K562 (cell line): ENCODE measurements around the gene SERTAD1. TPM values are rescaled to one million over a fixed set of nuclear protein-coding genes. Genes with fewer than 3 reads are reported as not detected.
A peak's percentile ranks its signal among the peaks of the same experiment; 100 is the strongest.

Experiments used
- ATAC-seq: fragments of 200-7000 bp; cut with Tn5 transposase; 3 replicates; pipeline ENCODE4 v1.9.1; 2020; ENCODE audit warnings: moderate library complexity
- BruUV-seq: library from RNA; stranded (reverse); fragments of 400-500 nt; replicated peaks from 2 replicates; lab custom pipeline; 2021; lab: Mats Ljungman, UMichigan
- CTCF ChIA-PET: fragments of 300-600 bp; formaldehyde crosslinking; extraction: SDS; loops from one replicate; lab custom pipeline; 2021; ENCODE audit warnings: low intra/inter-chr PET ratio; lab: Yijun Ruan, JAX
- POLR2A ChIA-PET: fragments of 300-600, 350-650 bp; sonication (Branson Sonifier 250); formaldehyde crosslinking; extraction: SDS; loops from one replicate; lab custom pipeline; 2021; ENCODE audit warnings: antibody characterized with exemption, inconsistent platforms; lab: Yijun Ruan, JAX
- DNase-seq, 4 experiments: peaks; one replicate each; pipeline versions ENCODE4 v3.0.0 to v3.0.0-alpha.2; 2011 to 2018; ENCODE audit warnings: low spot score in 3 of 4, mixed read lengths in 3 of 4; ENCODE audit errors: extremely low read depth in 1 of 4
- FAIRE-seq: peaks from 2 replicates; lab custom pipeline; 2011; peaks lifted over from hg19 to GRCh38; lab: Jason Lieb, UNC
- H2AFZ ChIP-seq: 2 replicates; pipeline ENCODE4 v1.6.0; 2011; ENCODE audit warnings: low read depth, low read length, control low read depth, inconsistent platforms
- H3K27ac ChIP-seq: fragments of 200-600 bp; 3 replicates; pipeline ENCODE4 v1.8.0; 2011; ENCODE audit warnings: low read depth, mild to moderate bottlenecking, control low read depth, inconsistent platforms, low read length, moderate library complexity, mixed read lengths; ENCODE audit errors: extremely low read depth
- H3K27me3 ChIP-seq, 2 experiments: fragments of 300-600 bp in 1 of 2; 2 replicates in 1 of 2; 3 replicates in 1 of 2; pipeline versions ENCODE4 v1.6.0 to v1.8.0; 2011; ENCODE audit warnings: inconsistent platforms in 2 of 2, low read length in 2 of 2, mild to moderate bottlenecking in 1 of 2, mixed read lengths in 1 of 2, moderate library complexity in 1 of 2; ENCODE audit not compliant: control insufficient read depth in 2 of 2, insufficient read depth in 2 of 2
- H3K36me3 ChIP-seq: fragments of 300-600 bp; 3 replicates; pipeline ENCODE4 v1.8.0; 2011; ENCODE audit warnings: mild to moderate bottlenecking, low read length, inconsistent platforms; ENCODE audit not compliant: control insufficient read depth, insufficient read depth
- H3K4me1 ChIP-seq, 2 experiments: fragments of 200-600 bp in 1 of 2; replicated peaks in 1 of 2; 2 replicates in 1 of 2; 3 replicates in 1 of 2; pipeline versions ENCODE4 v1.5.1 to v1.8.0; 2011; ENCODE audit warnings: inconsistent platforms in 2 of 2, low read length in 2 of 2, mild to moderate bottlenecking in 1 of 2, mixed read lengths in 1 of 2, moderate library complexity in 1 of 2; ENCODE audit not compliant: control insufficient read depth in 2 of 2, insufficient read depth in 2 of 2
- H3K4me2 ChIP-seq: 2 replicates; pipeline ENCODE4 v1.6.1; 2011; ENCODE audit warnings: low read length, control low read depth, inconsistent platforms, mixed read lengths; ENCODE audit not compliant: insufficient read depth
- H3K4me3 ChIP-seq: fragments of 200-600 bp; sonication (generic), shearing (Covaris generic); 2 replicates; pipeline ENCODE4 v1.5.1; 2016; ENCODE audit warnings: control low read depth, inconsistent platforms
- H3K79me2 ChIP-seq: fragments of 200-600 bp; 3 replicates; pipeline ENCODE4 v1.8.0; 2011; ENCODE audit warnings: low read length, inconsistent platforms; ENCODE audit not compliant: control insufficient read depth, insufficient read depth
- H3K9ac ChIP-seq, 2 experiments: 2 replicates each; pipeline versions ENCODE4 v1.6.0 to v1.6.1; 2011; ENCODE audit warnings: low read depth in 2 of 2, low read length in 2 of 2, control low read depth in 1 of 2, inconsistent platforms in 1 of 2, mild to moderate bottlenecking in 1 of 2, mixed read lengths in 1 of 2; ENCODE audit not compliant: insufficient read depth in 1 of 2
- H3K9me1 ChIP-seq: one replicate; pipeline ENCODE4 v1.6.0; 2011; ENCODE audit warnings: inconsistent platforms, mild to moderate bottlenecking, low read length, moderate library complexity; ENCODE audit not compliant: control insufficient read depth, insufficient read depth
- H3K9me3 ChIP-seq: replicated peaks from 2 replicates; pipeline ENCODE4 v1.5.1; 2011; ENCODE audit warnings: low read depth, low read length, inconsistent platforms; ENCODE audit not compliant: control insufficient read depth, insufficient read depth
- H4K20me1 ChIP-seq: replicated peaks from 2 replicates; pipeline ENCODE4 v1.6.1; 2011; ENCODE audit warnings: low read length, inconsistent platforms, mixed read lengths; ENCODE audit not compliant: control insufficient read depth, insufficient read depth
- CAMTA2 ChIP-seq: fragments of 250-450 bp; sonication (Bioruptor Pico); conservative IDR thresholded peaks from 2 replicates; pipeline ENCODE4 v1.5.1; 2022
- CREB3 ChIP-seq: fragments of 450-650 bp; conservative IDR thresholded peaks from 2 replicates; pipeline ENCODE4 v1.6.1; 2016; ENCODE audit warnings: missing genetic modification characterization, low read depth, mild to moderate bottlenecking, missing compliant biosample characterization, moderate library complexity
- E2F6 ChIP-seq, 2 experiments: IDR thresholded peaks; 2 replicates each; pipeline ENCODE4 v1.6.1; 2011; ENCODE audit warnings: borderline replicate concordance in 1 of 2, control low read depth in 1 of 2, low read depth in 1 of 2, low read length in 1 of 2, mild to moderate bottlenecking in 1 of 2, mixed read lengths in 1 of 2, moderate library complexity in 1 of 2; ENCODE audit not compliant: insufficient read depth in 1 of 2, insufficient read length in 1 of 2, poor library complexity in 1 of 2, severe bottlenecking in 1 of 2; ENCODE audit errors: extremely low read depth in 1 of 2
- ESRRA ChIP-seq: fragments of 450-650 bp; IDR thresholded peaks from 2 replicates; pipeline ENCODE4 v1.6.1; 2014; ENCODE audit warnings: low read depth, mild to moderate bottlenecking, moderate library complexity, borderline replicate concordance
- ETV1 ChIP-seq: fragments of 450-650 bp; conservative IDR thresholded peaks from 2 replicates; pipeline ENCODE4 v1.6.1; 2016; ENCODE audit warnings: missing genetic modification characterization, control low read depth, low read depth, missing compliant biosample characterization
- FOXA1 ChIP-seq: fragments of 450-650 bp; IDR thresholded peaks from 2 replicates; pipeline ENCODE4 v1.6.1; 2016; ENCODE audit warnings: mild to moderate bottlenecking, borderline replicate concordance
- GATA2 ChIP-seq: sonication (generic); formaldehyde crosslinking; IDR thresholded peaks from 2 replicates; pipeline ENCODE4 v1.4.0; 2020; ENCODE audit warnings: mild to moderate bottlenecking, missing genetic modification reagents
- MCM5 ChIP-seq: fragments of 450-650 bp; IDR thresholded peaks from 2 replicates; pipeline ENCODE4 v1.6.1; 2016; ENCODE audit warnings: low read depth
- NCOA6 ChIP-seq: fragments of 450-650 bp; IDR thresholded peaks from 2 replicates; pipeline ENCODE4 v1.6.1; 2017; ENCODE audit warnings: mild to moderate bottlenecking
- NR2C1 ChIP-seq, 2 experiments: fragments of 450-650 bp; IDR thresholded peaks; 2 replicates each; pipeline ENCODE4 v1.6.1; 2017; ENCODE audit warnings: mild to moderate bottlenecking in 2 of 2, antibody characterized with exemption in 1 of 2, inconsistent platforms in 1 of 2, missing compliant biosample characterization in 1 of 2, missing genetic modification characterization in 1 of 2
- NUFIP1 ChIP-seq: fragments of 450-650 bp; IDR thresholded peaks from 2 replicates; pipeline ENCODE4 v1.6.1; 2018; ENCODE audit not compliant: partially characterized antibody
- PHF8 ChIP-seq: fragments of 200-600 bp; sonication (generic); IDR thresholded peaks from 2 replicates; pipeline ENCODE4 v1.6.1; 2012; ENCODE audit warnings: mixed run types, mild to moderate bottlenecking, inconsistent platforms, low read length, moderate library complexity, borderline replicate concordance
- POLR2AphosphoS2 ChIP-seq: IDR thresholded peaks from 2 replicates; pipeline ENCODE4 v1.6.1; 2012; ENCODE audit warnings: low read length, improper control_type of control experiment
- PPARD ChIP-seq: fragments of 250-450 bp; sonication (Bioruptor Pico); IDR thresholded peaks from 2 replicates; pipeline ENCODE4 v1.8.0; 2022; ENCODE audit warnings: inconsistent platforms, mild to moderate bottlenecking, moderate library complexity
- SOX6 ChIP-seq: fragments of 450-650 bp; IDR thresholded peaks from 2 replicates; pipeline ENCODE4 v1.6.1; 2014; ENCODE audit warnings: mild to moderate bottlenecking
- THRB ChIP-seq: fragments of 450-650 bp; formaldehyde crosslinking; conservative IDR thresholded peaks from 2 replicates; pipeline ENCODE4 v1.4.0; 2022; ENCODE audit warnings: mild to moderate bottlenecking, missing genetic modification characterization
- ZBTB26 ChIP-seq: fragments of 450-650 bp; formaldehyde crosslinking; IDR thresholded peaks from 2 replicates; pipeline ENCODE4 v1.4.0; 2022; ENCODE audit warnings: missing genetic modification characterization
- ZFP1 ChIP-seq: fragments of 450-650 bp; formaldehyde crosslinking; IDR thresholded peaks from 2 replicates; pipeline ENCODE4 v1.4.0; 2020; ENCODE audit warnings: mild to moderate bottlenecking, mixed read lengths
- ZNF780A ChIP-seq: fragments of 250-450 bp; sonication (Bioruptor Pico); IDR thresholded peaks from 2 replicates; pipeline ENCODE4 v1.5.0; 2021; ENCODE audit warnings: mild to moderate bottlenecking
- ZZZ3 ChIP-seq: fragments of 450-650 bp; IDR thresholded peaks from 2 replicates; pipeline ENCODE4 v1.6.1; 2016; ENCODE audit warnings: antibody characterized with exemption, mild to moderate bottlenecking, moderate library complexity
- WGBS: fragments of 100-300 bp; shearing (Covaris generic); methylation state at CpG from one replicate; pipeline ENCODE4 v1.1.6; 2016; ENCODE audit warnings: low coverage, mixed read lengths; ENCODE audit not compliant: insufficient coverage; ENCODE audit errors: missing lambda C conversion rate; 5-methylcytosine and 5-hydroxymethylcytosine counted together
- in situ Hi-C: fragments of 300-500 bp; cut with MboI; formaldehyde crosslinking; loops from 4 replicates; pipeline ENCODE4 v1.15.0; 2018; ENCODE audit warnings: inconsistent platforms, mixed read lengths
- intact Hi-C: fragments of 100-400 bp; cut with micrococcal nuclease; formaldehyde crosslinking; loops from 2 replicates; pipeline ENCODE4 v1.14.2; 2022
- polyA plus RNA-seq, 8 experiments: library from polyadenylated mRNA; depleted of rRNA in 4 of 8; stranded (reverse) in 5 of 8; unstranded in 3 of 8; fragments of >200 nt; fragmentation: Nextera tagmentation in 2 of 8; fragmentation: Illumina TruSeq in 1 of 8; extraction: Ambion mirVana in 2 of 8; extraction: Trizol in 1 of 8; gene quantifications; 2 replicates each; pipeline versions ENCODE4 v1.2.1 to v1.2.3, GENCODE V29; 2011 to 2014; ENCODE audit warnings: inconsistent platforms in 1 of 8, missing spikeins in 1 of 8
- total RNA-seq, 7 experiments: library from RNA; depleted of rRNA in 6 of 7; stranded (reverse); fragments of >200 nt in 6 of 7; fragmentation: Illumina TruSeq in 2 of 7; extraction: Trizol in 2 of 7; gene quantifications; 2 replicates each; pipeline versions ENCODE4 v1.2.1 to v1.2.3, GENCODE V29; 2011 to 2021; ENCODE audit warnings: low replicate concordance in 1 of 7

The SERTAD1 gene
- total and polyA plus RNA-seq, 9 of the 15 experiments (the other 6 are each of a cell fraction or from before 2014, with no cell fraction given): 0.15 to 8.7 (median 4.9) TPM

GRCh38 chr19:40415768-40416167 is 10.0 kb downstream of the SERTAD1 start:
- intact Hi-C loops (no loop called here), in situ Hi-C loops (no loop called here)
- H2AFZ ChIP-seq: peak overlapping the region; percentile 58; the same call in 1 of the 2 replicates
- H3K36me3 ChIP-seq: no peaks in the 10 kb centered on the region
- ChIA-PET POLR2A (interaction anchor here (0.6 to 2.7 kb wide), 5 partner anchors 12 to 301 kb away, joined by 3 to 17 read pairs (median 4); partner anchors contain the start of gene ITPKC), CTCF (no interaction called here)
- peak overlapping the region; percentile 4; the same call in 1 of the 2 replicates for H3K4me2 ChIP-seq
- BruUV-seq: no TSS peak
- peaks cover 26 to 56% of the 10 kb centered on the region in 2 experiments for H3K4me1 ChIP-seq
- H3K9ac ChIP-seq: peak overlapping the region in 1 of 2 experiments; percentile 40; a peak in 2 of 4 replicates
- DNase-seq: no peak
- FAIRE-seq: no peak
- no peaks in the 10 kb centered on the region for H4K20me1 ChIP-seq
- ATAC-seq: no peak
- H3K27ac ChIP-seq: peak overlapping the region; percentile 88
- H3K27me3 ChIP-seq: no peaks in the 10 kb centered on the region
- WGBS: 69% methylated on average over 2 of the region's 2 CpGs
- no peak overlapping the region for H3K4me3 ChIP-seq
- no peaks in the 10 kb centered on the region for H3K79me2 ChIP-seq
- H3K9me1 ChIP-seq: no peaks in the 10 kb centered on the region
- H3K9me3 ChIP-seq: no peaks in the 10 kb centered on the region
- TF ChIP-seq POLR2AphosphoS2 (no peak), ETV1 (no peak), E2F6 (IDR thresholded peaks at IDR 0.05; ENCODE audit: borderline replicate concordance in 1 of 2, extremely low read depth in 1 of 2, insufficient read depth in 1 of 2, insufficient read length in 1 of 2, low read depth in 1 of 2, low read length in 1 of 2, poor library complexity in 1 of 2, severe bottlenecking in 1 of 2) (no peak), MCM5 (no peak), PHF8 (no peak), SOX6 (no peak), GATA2 (CRISPR knock-in tag) (no peak), ZNF780A (no peak), ESRRA (0 out of 2 replicates have a peak, but pooled peaks have one; percentile 35), CAMTA2 (CRISPR knock-in tag) (no peak), CREB3 (tag) (no peak), NUFIP1 (no peak), ZZZ3 (no peak), ZFP1 (no peak), NR2C1 (IDR thresholded peaks at IDR 0.05) (no peak), NR2C1 (tag; IDR thresholded peaks at IDR 0.05) (no peak), ZBTB26 (CRISPR knock-in tag) (no peak), THRB (CRISPR knock-in tag) (no peak), NCOA6 (no peak), PPARD (CRISPR knock-in tag) (no peak), FOXA1 (no peak)
